GM04503 (cell line): ENCODE measurements around the gene MAPRE2.
"Not testable (repeated sequence)": the region's sequence is repeated elsewhere in the genome, so short reads cannot be mapped to it uniquely, and the experiment has no call there.

Source experiments
- DNase-seq: peaks from one replicate; pipeline ENCODE4 v3.0.0-alpha.2; 2012; ENCODE audit warnings: low read depth

MAPRE2 gene

GRCh38 chr18:35122586-35123224, 81.5 kb downstream of the MAPRE2 start:
- DNase-seq = no peak

DNA sequence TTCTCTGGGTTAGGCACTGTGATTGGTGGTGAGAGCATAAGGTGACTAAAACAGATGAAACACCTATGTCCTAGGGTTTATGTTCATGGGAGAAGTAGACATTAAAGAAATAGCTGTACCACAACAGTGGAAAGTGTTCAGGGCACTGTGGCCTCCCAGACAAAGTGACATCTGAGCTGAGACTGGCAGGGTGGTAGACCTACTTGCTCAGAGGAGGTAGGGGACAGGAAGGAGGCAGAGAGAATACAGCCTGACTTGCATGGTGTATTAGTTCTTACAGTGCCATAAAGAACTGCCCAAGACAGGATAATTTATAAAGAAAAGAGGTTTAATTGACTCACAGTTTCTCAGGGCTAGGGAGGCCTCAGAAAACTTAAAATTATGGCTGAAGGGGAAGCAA, 82.6 kb downstream of the MAPRE2 start:
- DNase-seq = no peak

DNA sequence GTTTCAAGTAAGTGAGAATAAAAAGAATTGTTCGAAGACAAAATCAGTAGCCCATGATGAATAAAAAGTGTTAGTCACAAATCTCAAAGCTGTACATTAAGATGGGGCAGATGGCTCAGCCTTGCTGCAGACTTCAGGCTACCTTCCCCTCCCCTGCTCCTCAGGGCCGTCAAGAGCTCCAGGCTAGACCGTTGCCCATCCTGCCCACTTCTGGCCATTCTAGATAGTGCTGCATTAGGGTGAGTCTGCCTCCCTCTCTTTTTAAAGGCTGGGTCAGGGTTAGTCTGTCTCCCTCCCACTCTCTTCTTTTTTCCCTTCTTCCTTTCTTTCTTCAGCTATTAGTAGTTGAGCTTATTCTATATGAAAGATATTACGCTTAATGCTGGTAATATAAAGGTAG, 86.0 kb downstream of the MAPRE2 start:
- DNase-seq = no peak

- no peak for DNase-seq
These were observed 87.5 kb downstream of the MAPRE2 start for GRCh38 chr18:35128675-35129074.

DNA sequence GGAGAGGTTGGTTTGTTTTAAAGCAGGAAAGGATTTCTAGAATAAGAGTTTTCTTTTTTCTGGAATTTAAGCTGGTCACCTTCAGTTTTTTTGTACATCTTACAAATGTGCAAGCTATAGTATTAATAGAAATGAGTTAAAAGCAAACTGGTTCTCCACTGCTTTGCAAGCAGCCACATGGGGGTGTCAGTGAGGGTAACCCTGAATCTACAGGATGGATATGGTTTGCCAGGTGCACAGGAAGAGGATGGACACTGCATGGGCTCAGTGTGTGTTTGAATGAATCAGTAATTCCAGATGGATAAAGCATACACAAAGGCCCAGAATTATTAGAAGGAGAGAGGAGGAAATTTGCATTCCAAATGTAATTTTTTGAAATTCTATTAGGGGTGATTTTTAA, 89.0 kb downstream of the MAPRE2 start:
- no peak for DNase-seq

DNA sequence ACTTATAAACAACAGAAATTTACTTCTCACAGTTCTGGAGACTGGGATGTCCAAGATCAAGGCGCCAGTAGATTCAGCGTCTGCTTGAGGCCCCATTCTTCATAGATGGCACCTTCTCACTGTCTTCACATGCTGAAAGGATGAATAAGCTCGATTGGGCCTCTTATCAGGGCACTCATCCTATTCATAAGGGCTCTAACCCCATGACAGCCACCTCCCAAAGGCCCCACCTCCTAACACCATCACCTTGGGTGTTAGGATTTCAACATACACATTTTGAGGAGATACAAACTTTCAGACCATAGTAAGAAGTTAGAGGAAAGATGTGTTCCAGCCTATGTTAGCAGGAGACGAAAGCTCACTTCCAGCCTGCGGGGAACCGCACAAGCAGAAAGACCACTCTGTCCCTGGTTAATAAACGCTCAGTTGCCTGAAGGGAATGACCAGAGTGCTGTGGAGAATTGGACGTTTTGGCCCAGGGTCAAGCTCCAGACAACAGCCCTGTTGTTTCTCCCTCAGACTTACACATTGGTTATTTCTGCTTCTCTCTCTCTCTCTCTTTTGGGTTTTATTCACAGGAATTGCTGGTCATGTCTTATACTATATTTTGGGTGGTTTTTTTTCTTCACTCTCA, 90.3 kb downstream of the MAPRE2 start:
- DNase-seq = no peak

DNA sequence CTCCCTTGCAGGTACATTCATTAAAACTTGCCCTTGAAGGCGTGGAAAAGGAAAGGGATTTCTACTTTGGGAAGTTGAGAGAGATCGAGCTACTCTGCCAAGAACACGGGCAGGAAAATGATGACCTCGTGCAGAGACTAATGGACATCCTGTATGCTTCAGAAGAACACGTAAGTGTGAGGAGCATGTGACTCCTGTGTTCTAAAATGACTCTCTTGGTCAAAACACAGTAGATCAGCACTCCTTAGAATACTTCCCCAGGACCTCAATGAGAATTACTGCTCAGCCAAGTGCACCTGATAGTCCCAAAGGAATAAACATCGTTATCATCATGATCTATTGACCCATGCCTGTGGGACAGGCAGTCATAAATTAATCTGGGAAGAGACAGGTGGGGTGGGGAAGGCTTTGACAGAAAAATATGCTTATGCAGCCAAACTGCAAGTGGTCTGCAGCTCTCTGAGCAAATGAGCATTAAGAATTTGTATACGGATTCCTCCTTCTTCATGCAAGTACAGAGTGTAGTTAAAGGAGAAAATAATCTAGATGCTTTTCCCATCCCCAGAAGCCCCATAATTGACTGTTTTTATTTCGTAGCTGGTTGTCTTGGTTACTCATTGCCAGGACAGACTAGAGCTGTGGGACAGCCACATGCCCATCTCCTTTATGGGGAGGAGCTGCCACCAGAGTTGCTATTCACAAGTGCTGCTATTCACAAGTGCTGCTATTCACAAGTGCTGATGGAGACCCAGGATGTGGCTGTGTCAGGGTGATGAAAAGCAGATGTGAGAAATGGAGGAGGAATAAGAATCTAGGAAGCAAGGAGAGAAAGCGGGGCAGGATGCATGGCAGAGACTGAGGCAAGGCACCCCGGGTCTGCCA, 91.0 kb downstream of the MAPRE2 start:
- no peak for DNase-seq

GRCh38 chr18:35134190-35134730, 93.0 kb downstream of the MAPRE2 start:
- no peak for DNase-seq

- DNase-seq = no peak
These were observed 93.7 kb downstream of the MAPRE2 start for GRCh38 chr18:35134791-35135531.

- DNase-seq = no peak
These were observed 95.0 kb downstream of the MAPRE2 start for GRCh38 chr18:35136248-35136647.

GRCh38 chr18:35136885-35137284, 95.7 kb downstream of the MAPRE2 start:
- DNase-seq = no peak

DNA sequence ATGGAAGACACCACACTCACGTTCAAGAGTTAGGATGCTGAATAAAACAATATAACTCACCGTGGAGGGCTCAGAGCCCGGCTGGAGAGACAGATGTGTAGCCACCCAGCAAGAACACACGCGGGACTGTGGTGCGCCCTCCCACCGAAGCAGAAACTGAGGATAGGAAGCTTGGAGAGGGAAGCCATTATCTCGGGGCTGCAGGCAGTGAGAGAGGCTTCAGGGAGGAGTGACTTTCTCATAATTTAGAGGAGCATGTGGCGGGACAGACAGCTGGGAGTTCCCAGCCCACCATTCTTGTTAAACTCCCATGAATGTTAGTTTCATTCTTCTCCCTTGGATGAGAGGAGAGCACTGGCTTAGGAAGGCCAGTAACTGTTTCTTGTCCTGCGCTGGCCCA, 96.4 kb downstream of the MAPRE2 start:
- DNase-seq = no peak

DNA sequence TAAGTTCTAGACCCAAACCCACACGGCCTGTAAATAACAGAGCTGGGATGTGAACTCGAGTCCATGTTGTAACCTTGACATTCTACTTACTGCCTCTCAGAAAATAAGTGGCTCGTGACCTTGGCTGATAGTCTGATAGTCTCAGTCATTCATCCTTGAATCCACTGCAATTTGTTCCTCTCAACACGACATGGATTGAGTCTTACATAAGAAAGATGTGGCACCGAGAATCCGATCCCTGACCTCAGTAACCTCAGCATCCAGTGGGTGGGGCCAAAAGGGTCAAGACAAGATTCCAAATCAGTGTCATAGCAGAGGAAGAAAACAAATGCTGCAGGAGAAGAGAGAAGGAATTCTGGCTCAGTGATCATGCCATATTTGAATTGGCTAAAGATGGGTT, 97.6 kb downstream of the MAPRE2 start:
- DNase-seq = no peak

DNA sequence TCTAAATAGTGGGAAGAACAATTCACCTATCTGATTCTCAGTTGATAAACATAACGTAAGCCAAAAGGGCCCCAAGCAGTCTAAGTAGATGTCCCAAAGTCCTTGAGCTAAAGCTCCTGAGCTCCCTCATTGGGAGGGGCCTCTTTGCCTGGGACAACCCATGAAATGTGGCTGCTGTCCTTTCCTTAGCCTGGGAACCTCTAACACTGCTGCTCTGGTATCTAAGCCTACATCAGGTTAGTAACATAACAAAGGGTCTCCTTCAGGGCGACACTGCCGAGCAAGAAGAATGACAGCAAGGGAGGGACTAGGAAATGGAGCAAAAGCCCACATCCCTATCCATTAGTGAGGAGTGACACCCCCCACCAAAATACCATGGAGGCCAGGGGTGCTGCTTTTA, 98.3 kb downstream of the MAPRE2 start:
- DNase-seq = no peak

- DNase-seq = no peak
These were observed 99.9 kb downstream of the MAPRE2 start for GRCh38 chr18:35141077-35141476.

GRCh38 chr18:35141567-35142274, 100.5 kb downstream of the MAPRE2 start:
- DNase-seq = no peak

DNA sequence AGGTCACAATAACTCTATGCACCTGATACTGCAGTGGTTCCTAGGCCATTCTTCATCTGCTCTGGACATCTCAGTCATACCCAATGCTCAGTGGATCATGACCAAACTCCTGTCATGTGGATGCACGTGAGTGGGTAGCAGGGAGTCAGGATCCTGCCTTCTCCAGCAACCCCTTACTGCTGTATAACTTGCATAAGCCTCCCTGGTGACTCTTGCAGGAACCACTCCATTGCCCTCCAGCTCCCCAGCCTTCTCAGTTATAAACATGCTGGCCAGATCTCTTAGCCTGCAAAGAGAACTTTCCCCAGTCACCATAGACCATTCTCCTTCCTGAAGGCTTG, 101.0 kb downstream of the MAPRE2 start:
- DNase-seq = no peak

DNA sequence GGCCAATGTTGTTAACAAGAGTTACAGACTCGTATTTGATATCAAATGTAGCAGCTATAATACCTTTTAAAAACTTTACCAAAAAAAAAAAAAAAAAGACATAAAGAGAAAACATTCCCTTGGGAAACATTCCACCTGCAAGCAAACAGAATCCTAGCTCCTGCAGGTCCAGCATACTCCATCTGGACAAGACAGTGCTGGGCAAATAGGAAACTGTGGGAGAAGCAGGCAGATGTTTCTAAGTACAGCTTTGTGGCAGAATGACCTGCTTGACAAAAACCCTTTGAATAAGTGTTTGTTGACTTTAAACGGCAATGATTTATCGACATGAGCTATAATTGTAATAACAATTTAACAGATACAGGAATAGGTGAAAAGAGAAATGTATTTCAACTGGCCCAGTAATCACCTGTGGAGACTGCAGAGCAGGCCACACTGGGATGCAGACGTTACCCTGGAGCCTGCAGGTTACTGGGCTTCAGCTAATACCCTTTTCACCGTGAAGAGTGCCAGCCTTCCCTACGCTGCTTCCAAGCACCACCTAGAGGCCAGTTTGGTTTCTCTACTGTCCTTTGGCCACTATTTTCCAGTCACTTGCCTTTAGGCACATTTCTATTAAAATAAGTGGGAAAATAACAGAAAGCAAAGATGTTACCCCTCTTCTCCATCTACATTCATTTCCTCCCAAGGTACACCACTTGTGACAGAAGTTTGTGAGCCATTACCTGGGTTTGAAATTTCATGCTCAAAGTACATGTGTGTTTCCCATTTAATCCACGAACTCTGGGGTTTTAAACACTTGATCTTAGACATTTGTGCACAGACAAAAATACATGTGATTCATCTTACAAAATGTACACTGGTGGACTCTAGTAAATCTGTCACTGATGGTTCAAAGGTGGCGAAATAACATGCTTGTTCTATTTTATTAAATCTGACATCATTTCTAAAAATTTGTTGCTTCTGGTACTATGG, 102.7 kb downstream of the MAPRE2 start:
- no peak for DNase-seq

DNA sequence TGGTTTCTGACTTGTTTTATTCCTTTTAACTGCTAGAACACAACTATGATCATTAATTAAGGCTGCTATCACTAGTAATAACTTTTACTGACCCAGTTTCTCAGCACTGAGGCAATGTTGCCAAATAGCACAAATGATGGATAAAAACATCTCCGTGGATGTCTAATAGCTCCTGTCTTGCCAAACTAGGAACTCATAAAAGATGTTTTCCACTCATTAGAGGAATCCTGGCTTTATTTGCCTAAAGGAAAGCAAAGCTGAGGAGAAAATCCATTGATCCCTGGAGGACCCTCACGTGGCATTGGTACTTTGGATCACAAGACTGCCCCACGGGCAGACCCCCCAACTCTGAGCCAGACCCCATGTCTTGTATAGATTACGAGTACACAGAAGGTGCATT, 103.5 kb downstream of the MAPRE2 start:
- no peak for DNase-seq

DNA sequence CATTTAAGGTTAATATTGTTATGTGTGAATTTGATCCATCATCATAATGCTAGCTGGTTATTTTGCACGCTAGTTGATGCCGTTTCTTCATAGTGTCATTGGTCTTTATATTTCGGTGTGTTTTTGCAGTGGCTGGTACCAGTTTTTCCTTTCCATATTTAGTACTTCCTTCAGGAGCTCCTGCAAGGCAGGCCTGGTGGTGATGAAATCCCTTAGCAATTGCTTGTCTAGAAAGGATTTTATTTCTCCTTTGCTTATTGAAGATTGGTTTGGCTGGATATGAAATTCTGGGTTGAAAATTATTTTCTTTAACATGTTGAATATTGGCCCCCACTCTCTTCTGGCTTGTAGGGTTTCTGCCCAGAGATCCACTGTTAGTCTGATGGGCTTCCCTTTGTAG, 109.0 kb downstream of the MAPRE2 start:
- not testable (repeated sequence) for DNase-seq
